Stimulated activated naive CD8-positive, alpha-beta T cell treated with anti-CD3 and anti-CD28 coated beads, Interleukin-15, Interleukin-2, amounts not matched to agents 100 ng/mL and 50 ng/mL, for 24 hours (primary cell): ENCODE data around the gene RER1.

ENCODE experiments used
- H3K27ac Mint-ChIP-seq: one replicate; pipeline ENCODE4 v1.8.0; 2021; ENCODE audit warnings: mild to moderate bottlenecking, mixed read lengths
- H3K27me3 Mint-ChIP-seq: one replicate; pipeline ENCODE4 v1.8.0; 2021; ENCODE audit warnings: mixed read lengths
- H3K36me3 Mint-ChIP-seq: one replicate; pipeline ENCODE4 v1.8.0; 2021; ENCODE audit warnings: low read depth, mixed read lengths
- H3K4me1 Mint-ChIP-seq: one replicate; pipeline ENCODE4 v1.8.0; 2021; ENCODE audit warnings: low read depth, mixed read lengths
- H3K4me3 Mint-ChIP-seq: one replicate; pipeline ENCODE4 v1.8.0; 2021; ENCODE audit warnings: mild to moderate bottlenecking, mixed read lengths
- H3K9me3 Mint-ChIP-seq: one replicate; pipeline ENCODE4 v1.8.0; 2021; ENCODE audit warnings: mixed read lengths

RER1 gene

GRCh38 chr1:2391041-2391930, at the start of gene RER1, which contains the start of gene MORN1:
TSS of gene RER1 (plus strand) at chr1:2391841. CDS start at chr1:2395791, 3,950 bp downstream.
TSS of gene MORN1 (minus strand) at chr1:2391554. CDS start at chr1:2391533, 21 bp downstream.
- Mint-ChIP-seq H3K4me3 (peak within 1 kb of the TSS; percentile 93), H3K9me3 (no peaks in the 10 kb centered on the region), H3K27ac (peak within 1 kb of the TSS; percentile 89), H3K36me3 (peaks cover 24% of the 10 kb centered on the region), H3K27me3 (no peaks in the 10 kb centered on the region), H3K4me1 (peaks cover 38% of the 10 kb centered on the region)

- Mint-ChIP-seq H3K4me1 (no peaks in the 10 kb centered on the region), H3K4me3 (no peak overlapping the region), H3K27ac (no peak overlapping the region), H3K36me3 (no peaks in the 10 kb centered on the region), H3K9me3 (no peaks in the 10 kb centered on the region), H3K27me3 (no peaks in the 10 kb centered on the region)
Observed at GRCh38 chr1:2342384-2343022, 49.1 kb upstream of the RER1 start.

- H3K4me3 Mint-ChIP-seq: no peak overlapping the region
- H3K4me1 Mint-ChIP-seq: no peaks in the 10 kb centered on the region
- no peaks in the 10 kb centered on the region for H3K27me3 Mint-ChIP-seq
- no peaks in the 10 kb centered on the region for H3K9me3 Mint-ChIP-seq
- H3K27ac Mint-ChIP-seq: no peak overlapping the region
- no peaks in the 10 kb centered on the region for H3K36me3 Mint-ChIP-seq
Observed at GRCh38 chr1:2343023-2343935, 48.4 kb upstream of the RER1 start.

- no peaks in the 10 kb centered on the region for H3K27me3 Mint-ChIP-seq
- no peaks in the 10 kb centered on the region for H3K9me3 Mint-ChIP-seq
- no peak overlapping the region for H3K4me3 Mint-ChIP-seq
- no peak overlapping the region for H3K27ac Mint-ChIP-seq
- no peaks in the 10 kb centered on the region for H3K36me3 Mint-ChIP-seq
- no peaks in the 10 kb centered on the region for H3K4me1 Mint-ChIP-seq
Observed at GRCh38 chr1:2344121-2344681, 47.4 kb upstream of the RER1 start.

GRCh38 chr1:2344744-2345296, 46.8 kb upstream of the RER1 start:
- no peaks in the 10 kb centered on the region for H3K4me1 Mint-ChIP-seq
- H3K36me3 Mint-ChIP-seq: no peaks in the 10 kb centered on the region
- H3K27ac Mint-ChIP-seq: no peak overlapping the region
- H3K4me3 Mint-ChIP-seq: no peak overlapping the region
- no peaks in the 10 kb centered on the region for H3K27me3 Mint-ChIP-seq
- no peaks in the 10 kb centered on the region for H3K9me3 Mint-ChIP-seq

GRCh38 chr1:2345297-2346075, 46.2 kb upstream of the RER1 start:
- Mint-ChIP-seq H3K27ac (no peak overlapping the region), H3K4me1 (no peaks in the 10 kb centered on the region), H3K27me3 (no peaks in the 10 kb centered on the region), H3K4me3 (no peak overlapping the region), H3K9me3 (no peaks in the 10 kb centered on the region), H3K36me3 (no peaks in the 10 kb centered on the region)

GRCh38 chr1:2346691-2347408, 44.8 kb upstream of the RER1 start:
- Mint-ChIP-seq H3K27me3 (no peaks in the 10 kb centered on the region), H3K36me3 (no peaks in the 10 kb centered on the region)

GRCh38 chr1:2347409-2347785, 44.2 kb upstream of the RER1 start:
- Mint-ChIP-seq H3K27ac (no peak overlapping the region), H3K4me1 (no peaks in the 10 kb centered on the region), H3K36me3 (no peaks in the 10 kb centered on the region), H3K4me3 (no peak overlapping the region), H3K27me3 (no peaks in the 10 kb centered on the region), H3K9me3 (no peaks in the 10 kb centered on the region)

More at GRCh38 chr1:2346691-2347408, 44.8 kb upstream of the RER1 start:
- Mint-ChIP-seq H3K9me3 (no peaks in the 10 kb centered on the region), H3K27ac (no peak overlapping the region), H3K4me1 (no peaks in the 10 kb centered on the region), H3K4me3 (no peak overlapping the region)

- H3K27ac Mint-ChIP-seq: no peak overlapping the region
- no peak overlapping the region for H3K4me3 Mint-ChIP-seq
- no peaks in the 10 kb centered on the region for H3K27me3 Mint-ChIP-seq
- no peaks in the 10 kb centered on the region for H3K4me1 Mint-ChIP-seq
- H3K9me3 Mint-ChIP-seq: no peaks in the 10 kb centered on the region
- no peaks in the 10 kb centered on the region for H3K36me3 Mint-ChIP-seq
Observed at GRCh38 chr1:2347896-2348295, 43.7 kb upstream of the RER1 start.

- no peak overlapping the region for H3K4me3 Mint-ChIP-seq
- no peak overlapping the region for H3K27ac Mint-ChIP-seq
- H3K9me3 Mint-ChIP-seq: no peaks in the 10 kb centered on the region
- H3K27me3 Mint-ChIP-seq: no peaks in the 10 kb centered on the region
- no peaks in the 10 kb centered on the region for H3K36me3 Mint-ChIP-seq
- H3K4me1 Mint-ChIP-seq: no peaks in the 10 kb centered on the region
Observed at GRCh38 chr1:2348346-2349325, 43.0 kb upstream of the RER1 start.

GRCh38 chr1:2349806-2350205, 41.8 kb upstream of the RER1 start:
- no peaks in the 10 kb centered on the region for H3K4me1 Mint-ChIP-seq
- no peaks in the 10 kb centered on the region for H3K36me3 Mint-ChIP-seq
- H3K27me3 Mint-ChIP-seq: no peaks in the 10 kb centered on the region
- H3K4me3 Mint-ChIP-seq: no peak overlapping the region
- H3K9me3 Mint-ChIP-seq: no peaks in the 10 kb centered on the region
- no peak overlapping the region for H3K27ac Mint-ChIP-seq

- H3K9me3 Mint-ChIP-seq: no peaks in the 10 kb centered on the region
- no peak overlapping the region for H3K27ac Mint-ChIP-seq
- H3K4me3 Mint-ChIP-seq: no peak overlapping the region
- no peaks in the 10 kb centered on the region for H3K4me1 Mint-ChIP-seq
- no peaks in the 10 kb centered on the region for H3K36me3 Mint-ChIP-seq
- no peaks in the 10 kb centered on the region for H3K27me3 Mint-ChIP-seq
Observed at GRCh38 chr1:2350501-2350900, 41.1 kb upstream of the RER1 start.
